ENCODE measurements around the gene POLN. TPM values are rescaled to one million over a fixed set of nuclear protein-coding genes. Genes with fewer than 3 reads are reported as not detected.

Gene POLN
- polyA plus RNA-seq, 1 donor (not counting 4 experiments of a cell fraction or from before 2014, with no cell fraction given) = 1.3 TPM

DNA sequence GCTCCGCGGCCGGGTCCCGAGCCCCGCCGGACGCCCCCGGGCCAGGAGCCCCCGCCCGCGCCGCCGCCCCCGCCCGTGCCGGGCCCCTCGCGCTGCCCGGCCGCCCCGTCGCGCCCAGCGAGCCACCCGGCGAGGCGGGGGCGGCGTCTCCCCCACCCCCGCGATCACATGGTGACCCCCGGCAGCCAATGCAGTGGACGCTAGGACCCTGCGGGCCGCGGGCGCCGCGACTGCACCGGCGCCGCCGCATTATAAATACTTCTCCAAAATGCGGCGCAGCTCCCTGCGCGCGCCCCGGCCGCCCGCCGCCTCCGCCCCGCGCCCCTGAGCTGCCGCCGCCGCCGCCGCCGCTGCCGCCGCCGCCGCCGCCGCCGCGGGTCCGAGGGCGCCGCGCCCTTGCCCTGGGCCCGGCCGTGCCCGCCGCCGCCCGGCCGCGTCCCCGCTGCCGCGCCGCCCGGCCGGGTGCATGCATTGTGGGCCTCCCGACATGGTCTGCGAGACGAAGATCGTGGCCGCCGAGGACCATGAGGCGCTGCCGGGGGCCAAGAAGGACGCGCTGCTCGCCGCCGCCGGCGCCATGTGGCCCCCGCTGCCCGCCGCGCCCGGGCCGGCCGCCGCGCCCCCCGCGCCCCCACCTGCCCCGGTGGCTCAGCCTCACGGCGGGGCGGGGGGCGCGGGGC, 182.7 kb downstream of the POLN start, which contains the start of gene NAT8L:
Gene NAT8L (plus strand): TSS at position 282 of the 680 bp plus-strand sequence. CDS start 185 bp downstream, at position 467.
- H3K4me3 ChIP-seq (ENCODE audit: control insufficient read depth in 2 of 3, extremely low read depth in 1 of 3, insufficient read depth in 2 of 3, low read depth in 1 of 3, low read length in 3 of 3) = no peak within 1 kb of the TSS
- H3K79me2 ChIP-seq (ENCODE audit: control insufficient read depth, insufficient read depth, low read length) = no peaks in the 10 kb centered on the region
- H3K9ac ChIP-seq (ENCODE audit: control insufficient read depth, extremely low read depth, insufficient read depth, low read length) = no peak within 1 kb of the TSS
- no peaks in the 10 kb centered on the region for H3K4me1 ChIP-seq (ENCODE audit: control insufficient read depth, extremely low read depth, insufficient read depth, low read length)
- no peak within 1 kb of the TSS for H3K27ac ChIP-seq (ENCODE audit: control insufficient read depth, insufficient read depth, low read length)
- DNase-seq (ENCODE audit: low read depth, low spot score) (no peak), FAIRE-seq (no peak)
- TF ChIP-seq, protein P1, sequence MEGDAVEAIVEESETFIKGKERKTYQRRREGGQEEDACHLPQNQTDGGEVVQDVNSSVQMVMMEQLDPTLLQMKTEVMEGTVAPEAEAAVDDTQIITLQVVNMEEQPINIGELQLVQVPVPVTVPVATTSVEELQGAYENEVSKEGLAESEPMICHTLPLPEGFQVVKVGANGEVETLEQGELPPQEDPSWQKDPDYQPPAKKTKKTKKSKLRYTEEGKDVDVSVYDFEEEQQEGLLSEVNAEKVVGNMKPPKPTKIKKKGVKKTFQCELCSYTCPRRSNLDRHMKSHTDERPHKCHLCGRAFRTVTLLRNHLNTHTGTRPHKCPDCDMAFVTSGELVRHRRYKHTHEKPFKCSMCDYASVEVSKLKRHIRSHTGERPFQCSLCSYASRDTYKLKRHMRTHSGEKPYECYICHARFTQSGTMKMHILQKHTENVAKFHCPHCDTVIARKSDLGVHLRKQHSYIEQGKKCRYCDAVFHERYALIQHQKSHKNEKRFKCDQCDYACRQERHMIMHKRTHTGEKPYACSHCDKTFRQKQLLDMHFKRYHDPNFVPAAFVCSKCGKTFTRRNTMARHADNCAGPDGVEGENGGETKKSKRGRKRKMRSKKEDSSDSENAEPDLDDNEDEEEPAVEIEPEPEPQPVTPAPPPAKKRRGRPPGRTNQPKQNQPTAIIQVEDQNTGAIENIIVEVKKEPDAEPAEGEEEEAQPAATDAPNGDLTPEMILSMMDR (optimal IDR thresholded peaks at IDR 0.05 in 1 of 3, IDR thresholded peaks at IDR 0.05 in 1 of 3, conservative IDR thresholded peaks at IDR 0.05 in 1 of 3; ENCODE audit: extremely low read depth in 1 of 3, insufficient read depth in 2 of 3, low read length in 3 of 3) = no peak
- TF ChIP-seq EZH2 (IDR thresholded peaks at IDR 0.05; ENCODE audit: low read length) = no peak
- dilution Hi-C loops (cut with MboI; ENCODE audit: extremely low pct_ligation_motif_present, low sequenced_read_pairs) = no loop called here
- H3K9me1 ChIP-seq (ENCODE audit: control insufficient read depth, extremely low read depth, insufficient read depth, low read length) = no peaks in the 10 kb centered on the region
- H3K27me3 ChIP-seq (ENCODE audit: control insufficient read depth, extremely low read depth, insufficient read depth, low read length) = peaks cover 56% of the 10 kb centered on the region
- H3K4me2 ChIP-seq (ENCODE audit: control insufficient read depth, extremely low read depth, insufficient read depth, low read depth, low read length) = no peak within 1 kb of the TSS
- no peaks in the 10 kb centered on the region for H4K20me1 ChIP-seq (ENCODE audit: control insufficient read depth, extremely low read depth, insufficient read depth, low read length)
- H3K36me3 ChIP-seq (ENCODE audit: control insufficient read depth in 2 of 2, extremely low read depth in 1 of 2, insufficient read depth in 2 of 2, low read length in 2 of 2) = no peaks in the 10 kb centered on the region
- no peak within 1 kb of the TSS for H2AFZ ChIP-seq (ENCODE audit: control insufficient read depth, low read length)
- no peaks in the 10 kb centered on the region for H3K9me3 ChIP-seq (ENCODE audit: control insufficient read depth, low read depth, low read length)

DNA sequence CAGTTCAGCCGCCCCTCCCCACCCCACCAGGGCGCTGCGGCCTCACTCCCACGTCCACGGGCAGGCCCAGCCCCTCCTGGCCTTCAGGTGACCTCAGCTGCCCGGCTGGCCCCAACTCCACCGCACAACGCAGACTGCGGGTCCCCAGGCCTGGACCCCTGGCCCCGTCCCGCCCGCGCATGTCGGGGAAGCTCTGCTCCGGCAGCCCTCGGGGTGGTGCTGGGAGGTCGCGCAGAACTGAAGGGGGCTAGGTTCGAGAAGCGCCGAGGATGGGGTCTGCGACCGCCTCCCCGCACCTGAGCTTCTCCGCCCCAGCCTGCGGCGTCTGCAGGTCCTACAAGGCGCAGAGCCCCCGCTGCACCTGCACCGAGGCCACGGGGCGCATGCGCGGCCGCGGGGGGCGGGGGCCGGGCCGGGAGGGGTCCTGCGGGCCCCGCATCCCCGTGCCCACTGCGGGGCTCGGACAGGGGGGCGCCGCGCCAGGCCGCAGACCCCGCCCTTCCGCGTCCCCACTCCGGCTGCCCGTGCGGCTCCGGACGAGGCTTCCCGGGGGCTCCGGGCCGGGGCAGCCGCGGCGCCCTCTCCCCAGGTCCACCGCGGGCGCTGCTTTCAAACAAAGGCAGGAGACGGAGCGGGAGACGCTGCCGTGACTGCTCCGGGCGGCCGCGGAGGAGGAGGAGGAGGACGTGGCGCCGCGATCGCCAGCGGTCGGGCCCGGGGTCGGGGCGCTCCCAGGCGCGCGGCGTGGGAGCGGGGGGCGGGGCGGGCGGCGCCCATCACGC, 183.5 kb downstream of the POLN start:
- no peaks in the 10 kb centered on the region for H3K79me2 ChIP-seq (ENCODE audit: control insufficient read depth, insufficient read depth, low read length)
- no peak overlapping the region for H3K4me3 ChIP-seq (ENCODE audit: control insufficient read depth in 2 of 3, extremely low read depth in 1 of 3, insufficient read depth in 2 of 3, low read depth in 1 of 3, low read length in 3 of 3)
- H3K4me1 ChIP-seq (ENCODE audit: control insufficient read depth, extremely low read depth, insufficient read depth, low read length) = no peaks in the 10 kb centered on the region
- H3K27me3 ChIP-seq (ENCODE audit: control insufficient read depth, extremely low read depth, insufficient read depth, low read length) = peaks cover 60% of the 10 kb centered on the region
- no peak overlapping the region for H3K9ac ChIP-seq (ENCODE audit: control insufficient read depth, extremely low read depth, insufficient read depth, low read length)
- no peaks in the 10 kb centered on the region for H4K20me1 ChIP-seq (ENCODE audit: control insufficient read depth, extremely low read depth, insufficient read depth, low read length)
- no peaks in the 10 kb centered on the region for H3K9me3 ChIP-seq (ENCODE audit: control insufficient read depth, low read depth, low read length)
- no peaks in the 10 kb centered on the region for H3K36me3 ChIP-seq (ENCODE audit: control insufficient read depth in 2 of 2, extremely low read depth in 1 of 2, insufficient read depth in 2 of 2, low read length in 2 of 2)
- no peak for FAIRE-seq
- dilution Hi-C loops (cut with MboI; ENCODE audit: extremely low pct_ligation_motif_present, low sequenced_read_pairs) = no loop called here
- H3K4me2 ChIP-seq (ENCODE audit: control insufficient read depth, extremely low read depth, insufficient read depth, low read depth, low read length) = no peak overlapping the region
- no peak for DNase-seq (ENCODE audit: low read depth, low spot score)
- no peak overlapping the region for H3K27ac ChIP-seq (ENCODE audit: control insufficient read depth, insufficient read depth, low read length)
- no peak overlapping the region for H2AFZ ChIP-seq (ENCODE audit: control insufficient read depth, low read length)
- no peaks in the 10 kb centered on the region for H3K9me1 ChIP-seq (ENCODE audit: control insufficient read depth, extremely low read depth, insufficient read depth, low read length)
- TF ChIP-seq, protein P1 (optimal IDR thresholded peaks at IDR 0.05 in 1 of 3, IDR thresholded peaks at IDR 0.05 in 1 of 3, conservative IDR thresholded peaks at IDR 0.05 in 1 of 3; ENCODE audit: extremely low read depth in 1 of 3, insufficient read depth in 2 of 3, low read length in 3 of 3) = no peak
- peak; percentile 72 for TF ChIP-seq EZH2 (IDR thresholded peaks at IDR 0.05; ENCODE audit: low read length)

Measured in keratinocyte (primary cell).